Smooth muscle cell of the umbilical artery (primary cell): ENCODE results near the gene GTPBP8. TPM values are rescaled to one million over a fixed set of nuclear protein-coding genes. Genes with fewer than 3 reads are reported as not detected.

Experiments used
- total RNA-seq: library from RNA; depleted of rRNA; stranded (reverse); fragments of >200 nt; gene quantifications from 2 replicates; pipeline ENCODE4 v1.2.3, GENCODE V29; 2014

Gene GTPBP8
- 34.7 and 41.1 TPM in 2 replicates for total RNA-seq

DNA sequence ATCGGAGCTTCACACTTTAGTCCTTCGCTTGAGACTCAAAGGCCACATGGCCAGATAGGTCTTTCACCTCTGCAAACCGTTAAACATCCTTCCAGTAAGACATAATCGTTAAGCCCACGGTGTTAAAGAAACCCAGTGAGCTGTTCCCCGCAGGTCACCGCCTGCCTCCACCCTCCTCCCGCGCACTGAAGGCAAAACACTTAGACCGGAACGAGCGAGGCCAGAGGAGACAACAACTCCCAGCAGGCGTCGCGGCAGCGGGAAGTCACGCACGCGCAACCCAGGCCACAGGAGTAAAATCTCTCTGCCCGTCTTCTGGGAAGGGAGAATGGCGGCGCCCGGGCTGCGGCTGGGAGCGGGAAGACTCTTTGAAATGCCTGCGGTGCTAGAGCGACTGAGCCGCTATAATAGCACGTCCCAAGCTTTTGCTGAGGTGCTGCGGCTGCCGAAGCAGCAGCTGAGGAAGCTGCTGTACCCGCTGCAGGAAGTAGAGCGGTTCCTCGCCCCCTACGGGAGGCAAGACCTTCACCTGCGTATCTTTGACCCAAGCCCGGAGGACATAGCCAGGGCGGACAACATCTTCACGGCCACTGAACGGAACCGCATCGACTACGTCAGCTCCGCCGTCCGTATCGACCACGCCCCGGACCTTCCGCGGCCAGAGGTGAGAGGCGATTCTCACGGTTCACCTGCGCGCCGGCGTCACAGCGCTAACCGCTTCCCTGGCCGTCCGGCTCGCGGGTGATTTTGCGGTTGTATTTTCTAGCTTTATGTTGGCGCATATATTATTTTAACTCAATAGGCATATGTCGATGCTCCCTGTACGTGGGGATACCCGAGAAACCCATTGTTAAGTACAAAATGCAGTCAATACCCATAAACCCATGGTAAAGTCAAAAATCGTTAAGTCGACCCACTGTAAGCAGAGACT lies at the start of gene GTPBP8:
Gene GTPBP8 (plus strand): TSS at position 313 of the 931 bp plus-strand sequence. CDS start 16 bp downstream, at position 329.

DNA sequence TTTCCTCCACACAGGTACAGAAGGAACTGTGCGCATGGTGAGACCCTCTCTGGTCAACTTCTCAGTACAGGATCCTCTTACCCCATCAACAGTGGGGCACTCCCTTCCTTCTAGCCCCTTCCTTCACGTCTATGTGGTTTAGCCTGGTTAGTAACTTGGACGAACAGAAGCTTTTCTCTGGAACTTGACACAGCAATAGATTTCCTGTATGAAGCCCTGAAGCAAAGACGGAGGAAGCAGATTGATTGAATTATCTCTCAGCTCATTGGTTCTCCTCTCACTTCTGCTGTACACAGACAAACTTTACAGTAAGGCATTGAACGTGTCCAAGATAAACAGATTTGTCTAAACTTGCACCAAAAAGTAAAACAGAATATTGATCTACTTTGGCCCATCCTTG lies 15.9 kb upstream of the GTPBP8 start, which contains the start of gene CD200R1:
Gene CD200R1 (minus strand): TSS at position 210 of the 400 bp plus-strand sequence. CDS start 246 bp downstream, outside the sequence.

Other genes with a start within 250 kb of the GTPBP8 start
- gene CD200R1L, start 144.1 kb upstream of the GTPBP8 start, total RNA-seq, result not detected in 2 replicates
- gene CD200R1, start 15.9 kb upstream of the GTPBP8 start, total RNA-seq, result 0.05 TPM in 1 of 2 replicates, not detected in the other
- 1.8 and 2.4 TPM in 2 replicates for gene BOC, start 220.6 kb downstream of the GTPBP8 start, total RNA-seq